Retinal pigment epithelial cell (primary cell): ENCODE data around the gene LDHD.

Experiments used
- DNase-seq: peaks from one replicate; pipeline ENCODE4 v3.0.0-alpha.2; 2010; ENCODE audit warnings: low read depth
- H3K4me3 ChIP-seq: 2 replicates; pipeline ENCODE4 v1.5.1; 2011; ENCODE audit warnings: mild to moderate bottlenecking, low read length, control low read depth, moderate library complexity
- CTCF ChIP-seq: conservative IDR thresholded peaks from 2 replicates; pipeline ENCODE4 v1.5.1; 2011; ENCODE audit warnings: low read depth, low read length, control low read depth, inconsistent platforms

LDHD gene

GRCh38 chr16:75103994-75104393, 12.6 kb downstream of the LDHD start:
- no peak overlapping the region for H3K4me3 ChIP-seq
- TF ChIP-seq CTCF = no peak
- no peak for DNase-seq

GRCh38 chr16:75102595-75102994, 14.0 kb downstream of the LDHD start:
- H3K4me3 ChIP-seq = no peak overlapping the region
- DNase-seq = no peak
- no peak for TF ChIP-seq CTCF

DNA sequence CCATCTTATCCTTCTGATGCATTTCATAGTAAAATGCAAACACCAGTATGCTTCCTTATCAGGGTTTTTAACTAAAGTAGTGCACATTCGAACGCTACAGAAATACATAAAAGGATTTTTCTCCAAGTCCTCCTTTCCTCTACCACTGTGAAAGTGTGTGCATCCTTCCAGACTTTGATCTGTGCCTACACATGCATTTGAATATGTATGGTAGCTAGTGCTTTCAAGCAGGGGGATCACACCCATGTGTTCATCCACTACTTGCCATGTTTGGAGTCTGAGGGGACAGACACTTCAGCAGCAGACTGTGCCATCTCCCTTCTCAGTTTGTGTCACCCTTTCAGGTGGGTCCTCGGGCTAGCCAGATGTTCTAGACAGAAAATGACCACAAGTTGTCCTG, 14.9 kb downstream of the LDHD start:
- TF ChIP-seq CTCF = no peak
- H3K4me3 ChIP-seq = no peak overlapping the region
- DNase-seq = no peak

- no peak for TF ChIP-seq CTCF
- no peak for DNase-seq
- H3K4me3 ChIP-seq = no peak overlapping the region
These were observed 16.0 kb downstream of the LDHD start for GRCh38 chr16:75100603-75100990.

GRCh38 chr16:75099738-75100602, 16.6 kb downstream of the LDHD start:
- DNase-seq = no peak
- no peak for TF ChIP-seq CTCF
- H3K4me3 ChIP-seq = no peak overlapping the region

DNA sequence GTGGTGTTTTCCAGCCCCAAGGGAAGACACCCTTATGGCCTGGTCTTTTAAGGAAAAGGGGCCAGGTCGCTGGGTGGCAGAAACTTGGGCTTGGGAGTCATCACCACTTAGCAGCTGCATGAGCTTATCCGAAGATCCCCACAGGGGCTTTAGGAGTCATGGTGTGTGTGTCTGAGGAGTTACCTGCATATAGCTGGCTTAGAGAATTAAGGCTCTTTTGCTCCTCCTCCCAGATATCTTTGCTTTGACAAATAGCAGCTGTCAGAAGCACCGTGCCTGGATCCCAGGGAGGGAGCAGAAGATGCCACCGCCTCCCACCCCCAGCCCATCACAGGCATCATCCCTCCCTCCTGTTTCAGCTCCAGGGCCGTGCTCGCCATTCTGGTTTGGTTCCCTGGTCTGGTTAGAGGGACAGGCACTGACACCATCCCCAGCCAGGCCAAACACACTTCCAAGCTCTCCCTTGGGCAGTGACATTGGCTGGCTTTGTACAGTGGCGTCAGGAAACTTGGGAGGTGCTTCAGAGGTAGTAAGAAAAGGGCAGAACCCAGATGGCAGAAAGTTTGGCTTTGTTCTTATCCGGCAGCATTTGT, 17.4 kb downstream of the LDHD start:
- no peak overlapping the region for H3K4me3 ChIP-seq
- DNase-seq = no peak
- no peak for TF ChIP-seq CTCF
